Subcutaneous abdominal adipose tissue (tissue), 5 donors: Measurements from ENCODE around the gene RBKS.
A peak's percentile ranks its signal among the peaks of the same experiment; 100 is the strongest.

Source experiments
- H3K27ac ChIP-seq: one replicate; pipeline ENCODE4 v1.7.0; 2013; ENCODE audit warnings: low read depth, mild to moderate bottlenecking, inconsistent platforms, low read length, moderate library complexity
- H3K27me3 ChIP-seq, 5 donors: one replicate each; pipeline ENCODE4 v1.7.0; 2013; ENCODE audit warnings: low read length in 5 of 5, inconsistent platforms in 1 of 5; ENCODE audit not compliant: control insufficient read depth in 5 of 5, insufficient read depth in 4 of 5
- H3K36me3 ChIP-seq, 5 donors: one replicate each; pipeline ENCODE4 v1.7.0; 2013; ENCODE audit warnings: low read length in 5 of 5; ENCODE audit not compliant: control insufficient read depth in 5 of 5, insufficient read depth in 5 of 5
- H3K4me1 ChIP-seq, 5 donors: one replicate each; pipeline ENCODE4 v1.7.0; 2013; ENCODE audit warnings: low read length in 5 of 5, mild to moderate bottlenecking in 3 of 5, moderate library complexity in 1 of 5; ENCODE audit not compliant: control insufficient read depth in 5 of 5, insufficient read depth in 5 of 5
- H3K4me3 ChIP-seq, 5 donors: one replicate each; pipeline ENCODE4 v1.7.0; 2013; ENCODE audit warnings: low read length in 5 of 5, low read depth in 1 of 5
- H3K9ac ChIP-seq, 5 donors: one replicate each; pipeline ENCODE4 v1.7.0; 2013; ENCODE audit warnings: low read length in 5 of 5, mild to moderate bottlenecking in 4 of 5, moderate library complexity in 3 of 5
- H3K9me3 ChIP-seq, 5 donors: one replicate each; pipeline ENCODE4 v1.7.0; 2013; ENCODE audit warnings: low read length in 5 of 5; ENCODE audit not compliant: control insufficient read depth in 5 of 5
- donor health status: healthy.
- donor health status: healthy.
- donor health status: healthy.
- donor health status: healthy.
- donor health status: healthy.

RBKS gene

DNA sequence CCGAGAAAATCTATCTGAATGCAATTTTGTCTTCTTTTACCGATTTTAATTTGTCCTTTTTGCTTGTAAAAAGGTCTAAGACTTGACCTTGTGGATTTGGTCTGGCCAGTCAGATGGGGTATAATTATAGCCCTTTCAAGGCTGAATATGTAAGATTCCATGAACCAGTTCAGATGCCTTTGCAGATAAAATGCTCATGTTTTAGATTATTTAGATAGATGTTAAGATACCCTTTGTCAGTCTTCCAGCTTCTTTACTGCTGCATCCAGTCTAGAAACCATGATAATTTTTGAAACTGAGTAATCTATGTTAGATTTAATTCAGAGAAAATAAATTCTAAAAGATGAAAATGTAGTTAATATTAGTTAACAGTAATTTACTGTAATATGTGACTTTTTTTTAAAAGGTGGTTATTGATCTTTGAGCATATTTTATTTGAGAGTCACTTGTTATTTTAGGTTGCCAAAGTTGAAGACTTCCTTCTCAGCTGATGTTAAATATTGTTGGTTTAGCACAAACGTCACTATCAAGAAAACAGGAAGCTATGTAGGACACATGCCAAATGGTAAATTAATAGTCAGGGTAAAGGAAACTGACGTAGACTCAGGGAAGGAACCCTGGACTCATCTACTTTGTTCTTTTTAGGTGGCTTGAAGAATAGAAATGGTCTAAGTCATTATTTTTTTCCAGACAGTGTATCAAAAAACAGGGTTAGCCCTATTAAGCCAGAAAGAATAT lies 30.1 kb upstream of the RBKS start:
- H3K36me3 ChIP-seq = no peaks in the 10 kb centered on the region
- peak overlapping the region in 1 of 5 donors; percentile 10 for H3K9ac ChIP-seq
- H3K27ac ChIP-seq = peak overlapping the region; percentile 69
- H3K27me3 ChIP-seq = no peaks in the 10 kb centered on the region
- H3K4me3 ChIP-seq = no peak overlapping the region
- H3K4me1 ChIP-seq = peaks cover 0 to 14% (median 12%) of the 10 kb centered on the region in 5 donors
- no peaks in the 10 kb centered on the region for H3K9me3 ChIP-seq

DNA sequence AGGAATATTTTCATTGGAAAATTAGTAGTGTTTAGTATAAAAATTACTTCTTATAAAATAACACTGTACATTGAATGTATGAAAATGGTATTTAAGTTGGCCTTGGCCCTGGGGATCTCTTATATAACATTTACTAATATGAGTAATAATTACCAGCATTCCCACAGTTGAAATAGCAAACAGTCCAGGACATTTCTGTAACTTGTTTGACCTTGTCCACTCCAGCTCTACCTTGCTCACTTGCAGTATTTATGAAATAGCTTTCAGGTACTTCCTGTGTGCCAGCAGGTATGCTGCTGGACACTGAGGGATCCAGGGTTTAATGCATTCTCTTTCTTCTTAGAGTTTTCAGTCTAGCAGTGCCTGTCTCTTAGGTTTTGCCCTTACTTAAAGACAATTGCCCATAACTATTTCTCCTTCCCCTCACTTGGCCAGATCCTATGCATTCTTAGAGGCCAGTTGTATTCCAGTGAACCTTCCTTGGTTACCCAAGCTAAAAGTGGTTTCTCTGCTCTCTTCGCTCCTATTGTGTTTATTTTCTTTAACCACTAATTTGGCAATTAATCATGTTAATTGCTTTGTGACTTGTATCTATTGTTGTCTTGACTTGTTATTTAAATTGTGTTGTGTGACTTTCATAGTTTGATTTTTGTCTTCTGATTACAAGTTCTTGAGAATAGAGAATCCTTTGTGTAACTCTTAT lies 26.3 kb upstream of the RBKS start:
- Histone ChIP-seq H3K9ac (no peak overlapping the region), H3K4me3 (no peak overlapping the region), H3K36me3 (no peaks in the 10 kb centered on the region), H3K9me3 (no peaks in the 10 kb centered on the region), H3K27ac (no peak overlapping the region), H3K27me3 (no peaks in the 10 kb centered on the region), H3K4me1 (peaks cover 0 to 27% (median 20%) of the 10 kb centered on the region in 5 donors)

DNA sequence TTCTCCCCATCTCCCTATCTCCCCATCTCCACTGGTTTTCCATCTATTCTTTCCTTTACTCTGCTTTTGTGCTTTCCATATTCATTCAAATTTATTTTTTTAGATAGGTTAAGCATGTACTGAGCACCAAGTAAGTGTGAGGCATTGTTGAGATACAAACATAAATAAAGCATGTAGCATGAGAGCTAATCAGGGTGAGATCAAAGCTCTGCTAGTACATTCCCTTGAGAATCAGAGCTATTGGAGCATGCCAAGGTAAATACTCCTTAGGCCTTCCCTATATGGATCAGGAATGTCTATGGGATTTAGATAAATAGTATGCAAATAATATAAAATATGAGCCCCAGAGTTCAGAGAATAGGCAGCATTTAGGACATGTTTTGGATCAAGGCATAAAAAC lies 25.7 kb upstream of the RBKS start:
- Histone ChIP-seq H3K4me3 (no peak overlapping the region), H3K27ac (no peak overlapping the region), H3K9ac (no peak overlapping the region)

DNA sequence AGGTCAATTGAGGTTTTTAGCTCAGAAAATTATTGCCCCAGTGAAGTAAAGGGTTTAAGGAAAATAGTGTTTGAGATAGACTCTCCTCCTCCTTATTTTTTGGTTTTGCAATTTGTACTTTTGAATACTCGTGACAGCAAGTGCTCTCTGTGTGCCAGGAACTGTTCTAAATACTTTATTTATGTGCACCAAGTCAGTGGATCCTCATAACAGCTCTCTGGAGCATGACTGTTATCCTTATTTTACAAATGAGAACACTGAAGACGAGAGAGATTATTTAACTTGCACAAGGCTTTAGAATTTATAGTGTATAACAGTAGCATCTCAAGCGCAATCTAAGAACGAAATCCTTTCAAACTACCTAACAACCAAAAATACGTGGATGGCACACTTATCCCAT lies 25.0 kb upstream of the RBKS start:
- Histone ChIP-seq H3K9ac (peak overlapping the region in 2 of 5 donors; percentile 32 to 56), H3K4me1 (peaks cover 0 to 27% (median 20%) of the 10 kb centered on the region in 5 donors), H3K9me3 (no peaks in the 10 kb centered on the region), H3K4me3 (no peak overlapping the region), H3K36me3 (no peaks in the 10 kb centered on the region), H3K27me3 (no peaks in the 10 kb centered on the region), H3K27ac (peak overlapping the region; percentile 44)

More for the DNA sequence above, 25.7 kb upstream of the RBKS start:
- Histone ChIP-seq H3K27me3 (no peaks in the 10 kb centered on the region), H3K9me3 (no peaks in the 10 kb centered on the region), H3K4me1 (peaks cover 0 to 27% (median 20%) of the 10 kb centered on the region in 5 donors), H3K36me3 (no peaks in the 10 kb centered on the region)

GRCh38 chr2:27914805-27915175 lies 24.6 kb upstream of the RBKS start:
- Histone ChIP-seq H3K4me3 (no peak overlapping the region), H3K27ac (peak overlapping the region; percentile 44), H3K9ac (peak overlapping the region in 2 of 5 donors; percentile 4 to 56), H3K27me3 (no peaks in the 10 kb centered on the region), H3K9me3 (no peaks in the 10 kb centered on the region), H3K4me1 (peaks cover 0 to 27% (median 16%) of the 10 kb centered on the region in 5 donors), H3K36me3 (no peaks in the 10 kb centered on the region)

- H3K27me3 ChIP-seq = no peaks in the 10 kb centered on the region
- no peaks in the 10 kb centered on the region for H3K36me3 ChIP-seq
- peak overlapping the region in 1 of 5 donors; percentile 4 for H3K9ac ChIP-seq
- H3K27ac ChIP-seq = no peak overlapping the region
- peaks cover 0 to 27% (median 14%) of the 10 kb centered on the region in 5 donors for H3K4me1 ChIP-seq
- H3K4me3 ChIP-seq = no peak overlapping the region
- no peaks in the 10 kb centered on the region for H3K9me3 ChIP-seq
These were observed 24.0 kb upstream of the RBKS start for GRCh38 chr2:27914041-27914804.

DNA sequence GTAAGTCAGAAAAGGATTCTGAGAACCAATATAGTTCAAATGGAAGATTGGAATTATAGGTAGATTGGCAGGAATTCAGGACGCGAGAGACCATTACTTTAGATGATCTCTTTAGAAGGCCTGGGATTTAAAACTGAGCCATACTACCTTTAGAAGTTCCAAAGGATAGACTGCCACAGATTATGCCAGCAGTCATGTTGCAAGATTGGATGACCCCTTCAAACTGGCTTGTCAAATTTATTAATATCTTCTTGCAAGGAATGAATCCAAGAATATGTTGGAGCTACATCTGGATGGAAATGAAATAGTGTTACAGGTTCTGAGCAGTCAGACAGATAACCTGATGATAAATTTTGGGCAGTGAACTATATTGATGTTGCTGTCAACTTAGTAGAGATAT lies 22.3 kb upstream of the RBKS start:
- no peaks in the 10 kb centered on the region for H3K36me3 ChIP-seq
- no peaks in the 10 kb centered on the region for H3K27me3 ChIP-seq
- no peaks in the 10 kb centered on the region for H3K9me3 ChIP-seq
- H3K27ac ChIP-seq = no peak overlapping the region
- H3K9ac ChIP-seq = no peak overlapping the region
- peaks cover 0 to 27% (median 14%) of the 10 kb centered on the region in 5 donors for H3K4me1 ChIP-seq
- H3K4me3 ChIP-seq = no peak overlapping the region

DNA sequence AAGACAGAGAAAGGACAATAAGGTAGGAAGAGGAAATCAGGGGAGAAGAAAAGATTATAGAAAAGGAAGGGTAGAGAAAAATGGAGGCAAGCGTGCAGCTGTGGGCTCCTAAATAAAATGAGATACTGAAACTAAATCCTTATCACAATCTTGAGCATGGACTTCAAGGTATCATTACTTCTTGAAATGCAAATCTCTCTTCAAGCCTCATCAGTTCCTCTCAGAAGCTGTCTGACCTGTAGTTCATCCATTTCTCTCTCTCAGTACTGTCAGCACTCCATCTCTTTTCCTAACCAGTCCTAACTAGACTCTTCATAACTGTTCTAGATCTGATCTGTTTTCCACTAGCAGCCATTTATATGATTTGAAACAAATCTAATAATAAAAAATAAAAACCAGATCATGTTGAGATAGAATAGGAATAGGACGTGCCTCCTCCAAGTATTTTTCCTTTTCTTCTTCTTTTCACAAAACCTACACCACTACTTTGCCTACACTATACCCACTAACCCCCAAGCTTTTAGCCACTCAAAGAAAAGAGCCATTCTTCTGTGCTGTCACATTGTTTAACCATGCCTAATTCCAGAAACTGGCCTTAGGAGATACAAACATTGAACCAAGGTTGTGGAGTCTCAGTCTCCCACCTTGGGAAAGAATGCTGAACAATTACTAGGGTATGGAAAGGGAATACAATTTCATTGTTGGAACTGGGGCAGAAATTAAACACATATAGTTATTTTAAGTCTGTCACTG lies 21.4 kb upstream of the RBKS start:
- no peak overlapping the region for H3K9ac ChIP-seq
- H3K27ac ChIP-seq = no peak overlapping the region
- no peak overlapping the region for H3K4me3 ChIP-seq
- no peaks in the 10 kb centered on the region for H3K27me3 ChIP-seq
- no peaks in the 10 kb centered on the region for H3K9me3 ChIP-seq
- H3K4me1 ChIP-seq = peaks cover 0 to 27% (median 13%) of the 10 kb centered on the region in 5 donors
- no peaks in the 10 kb centered on the region for H3K36me3 ChIP-seq

- Histone ChIP-seq H3K9me3 (no peaks in the 10 kb centered on the region), H3K4me1 (peaks cover 0 to 14% (median 5%) of the 10 kb centered on the region in 5 donors)
These were observed 19.7 kb upstream of the RBKS start for GRCh38 chr2:27909901-27910300.

More at GRCh38 chr2:27909901-27910300, 19.7 kb upstream of the RBKS start:
- Histone ChIP-seq H3K27me3 (no peaks in the 10 kb centered on the region), H3K9ac (no peak overlapping the region), H3K4me3 (no peak overlapping the region), H3K36me3 (no peaks in the 10 kb centered on the region), H3K27ac (no peak overlapping the region)
